Upper lobe of right lung (tissue), 1 donor: ENCODE data around the gene ABCC3. TPM values are rescaled to one million over a fixed set of nuclear protein-coding genes. Genes with fewer than 3 reads are reported as not detected.

ENCODE experiments used
- ATAC-seq: fragments of 200-7000 bp; cut with Tn5 transposase; one replicate; pipeline ENCODE4 v1.9.1; 2020; ENCODE audit warnings: mild to moderate bottlenecking, moderate library complexity
- DNase-seq: peaks from one replicate; pipeline ENCODE4 v3.0.0-alpha.2; 2020
- H3K27ac ChIP-seq: fragments of 200-600 bp; one replicate; pipeline ENCODE4 v1.8.0; 2022
- H3K27me3 ChIP-seq: fragments of 200-600 bp; one replicate; pipeline ENCODE4 v1.8.0; 2022; ENCODE audit warnings: mild to moderate bottlenecking
- H3K36me3 ChIP-seq: fragments of 200-600 bp; one replicate; pipeline ENCODE4 v1.8.0; 2022
- H3K4me1 ChIP-seq: fragments of 200-600 bp; one replicate; pipeline ENCODE4 v1.8.0; 2022
- H3K4me3 ChIP-seq: fragments of 200-600 bp; one replicate; pipeline ENCODE4 v1.8.0; 2022; ENCODE audit warnings: mild to moderate bottlenecking
- H3K9me3 ChIP-seq: fragments of 200-600 bp; one replicate; pipeline ENCODE4 v1.8.0; 2022
- intact Hi-C: fragments of 100-400 bp; cut with DNase I; formaldehyde crosslinking; loops from one replicate; pipeline ENCODE4 v1.11.0; 2022
- total RNA-seq: library from RNA; stranded (reverse); fragmentation: NEBNext Ultra II Directional; extraction: Animal tissue kit (Norgen Biotek cat#: 25700); gene quantifications from one replicate; pipeline ENCODE4 v1.2.1, GENCODE V29; 2021
- TF ChIP-seq, protein P1 (sequence below): fragments of 200-600 bp; IDR thresholded peaks from one replicate; pipeline ENCODE4 v1.8.0; 2022; ENCODE audit warnings: antibody characterized with exemption
- donor health status: DM: no; HTN: yes; CAD: no; lungs with severe emphysema.

Gene ABCC3
- total RNA-seq, 1 donor from 2014 or later, result 65.4 TPM

DNA sequence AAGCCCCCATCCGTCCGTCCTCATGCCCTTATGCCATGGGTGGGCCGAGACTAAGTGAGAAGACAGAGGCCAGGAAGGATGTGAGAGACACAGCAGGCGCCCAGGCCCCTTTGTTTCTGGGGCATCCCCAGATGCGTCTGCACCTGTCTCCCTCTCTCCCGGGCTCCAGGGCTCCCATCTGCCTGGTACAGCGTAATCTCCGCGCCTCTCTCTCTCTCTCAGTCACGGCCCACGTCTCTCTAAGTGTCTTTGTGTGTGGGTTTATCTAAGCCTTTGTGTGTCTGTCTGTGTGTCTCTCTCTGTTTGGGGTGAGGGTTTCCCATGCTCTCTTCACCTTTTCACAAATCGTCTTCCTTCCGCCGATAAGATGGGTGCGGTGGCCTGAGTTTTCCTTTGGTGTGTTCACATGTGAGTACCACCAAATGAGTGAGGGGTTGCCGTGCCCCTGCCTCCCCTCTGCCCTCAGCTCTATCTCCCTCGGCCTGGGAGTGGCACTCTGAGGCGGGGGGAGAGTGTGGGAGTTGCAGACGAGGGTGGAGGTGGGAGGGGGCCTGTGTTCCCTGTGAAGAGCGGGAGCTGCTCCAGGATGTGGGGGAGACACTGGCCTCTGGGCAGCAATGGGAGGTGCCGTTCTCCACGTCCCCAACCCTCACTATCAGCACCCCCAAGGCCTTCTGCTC, 25.8 kb upstream of the ABCC3 start:
- H3K27ac ChIP-seq, result no peak overlapping the region
- DNase-seq (no peak), ATAC-seq (no peak)
- H3K4me3 ChIP-seq, result no peak overlapping the region
- peaks cover 9% of the 10 kb centered on the region for H3K27me3 ChIP-seq
- TF ChIP-seq, protein P1, sequence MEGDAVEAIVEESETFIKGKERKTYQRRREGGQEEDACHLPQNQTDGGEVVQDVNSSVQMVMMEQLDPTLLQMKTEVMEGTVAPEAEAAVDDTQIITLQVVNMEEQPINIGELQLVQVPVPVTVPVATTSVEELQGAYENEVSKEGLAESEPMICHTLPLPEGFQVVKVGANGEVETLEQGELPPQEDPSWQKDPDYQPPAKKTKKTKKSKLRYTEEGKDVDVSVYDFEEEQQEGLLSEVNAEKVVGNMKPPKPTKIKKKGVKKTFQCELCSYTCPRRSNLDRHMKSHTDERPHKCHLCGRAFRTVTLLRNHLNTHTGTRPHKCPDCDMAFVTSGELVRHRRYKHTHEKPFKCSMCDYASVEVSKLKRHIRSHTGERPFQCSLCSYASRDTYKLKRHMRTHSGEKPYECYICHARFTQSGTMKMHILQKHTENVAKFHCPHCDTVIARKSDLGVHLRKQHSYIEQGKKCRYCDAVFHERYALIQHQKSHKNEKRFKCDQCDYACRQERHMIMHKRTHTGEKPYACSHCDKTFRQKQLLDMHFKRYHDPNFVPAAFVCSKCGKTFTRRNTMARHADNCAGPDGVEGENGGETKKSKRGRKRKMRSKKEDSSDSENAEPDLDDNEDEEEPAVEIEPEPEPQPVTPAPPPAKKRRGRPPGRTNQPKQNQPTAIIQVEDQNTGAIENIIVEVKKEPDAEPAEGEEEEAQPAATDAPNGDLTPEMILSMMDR, result no peak
- intact Hi-C loops, result no loop called here
- no peaks in the 10 kb centered on the region for H3K9me3 ChIP-seq
- peaks cover 14% of the 10 kb centered on the region for H3K4me1 ChIP-seq
- no peaks in the 10 kb centered on the region for H3K36me3 ChIP-seq

DNA sequence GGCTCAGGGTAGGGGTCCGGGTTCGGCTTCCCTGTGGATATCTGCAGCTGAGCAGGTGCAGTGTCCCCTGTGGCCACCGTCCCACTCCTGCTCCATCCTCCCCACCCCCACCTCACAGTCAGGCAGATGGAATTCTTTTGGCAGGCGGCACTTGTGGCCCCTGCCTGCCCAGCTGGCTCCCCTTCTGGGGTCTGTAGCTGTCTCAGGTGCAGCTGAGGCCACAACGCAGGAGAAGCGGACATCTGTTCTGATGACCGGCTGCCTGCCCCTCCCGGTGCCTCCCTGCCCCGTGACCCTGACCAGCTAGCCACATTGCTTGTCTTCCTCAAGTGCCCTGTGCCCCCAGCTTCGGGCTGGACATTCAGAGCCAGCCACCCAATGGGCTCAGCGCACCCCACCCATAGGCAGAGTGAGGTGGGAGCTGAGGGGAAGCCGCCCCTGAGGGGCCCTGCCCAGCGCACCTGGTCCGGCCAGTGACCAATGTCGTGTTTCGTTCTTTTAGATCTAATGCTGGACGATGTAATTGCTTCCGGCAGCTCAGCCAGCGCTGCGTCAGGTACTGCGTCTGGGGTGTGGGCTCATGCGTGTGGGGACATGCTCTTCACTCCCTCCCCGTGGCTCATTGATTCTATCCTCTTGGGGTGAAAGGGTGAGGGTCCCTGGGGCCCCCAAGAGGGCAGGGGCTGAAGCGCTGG, 25.2 kb upstream of the ABCC3 start:
- ATAC-seq (no peak), DNase-seq (no peak)
- TF ChIP-seq, protein P1, result no peak
- peaks cover 9% of the 10 kb centered on the region for H3K4me1 ChIP-seq
- no peak overlapping the region for H3K27ac ChIP-seq
- no peak overlapping the region for H3K4me3 ChIP-seq
- H3K36me3 ChIP-seq, result no peaks in the 10 kb centered on the region
- peaks cover 9% of the 10 kb centered on the region for H3K27me3 ChIP-seq
- no peaks in the 10 kb centered on the region for H3K9me3 ChIP-seq
- intact Hi-C loops, result no loop called here

DNA sequence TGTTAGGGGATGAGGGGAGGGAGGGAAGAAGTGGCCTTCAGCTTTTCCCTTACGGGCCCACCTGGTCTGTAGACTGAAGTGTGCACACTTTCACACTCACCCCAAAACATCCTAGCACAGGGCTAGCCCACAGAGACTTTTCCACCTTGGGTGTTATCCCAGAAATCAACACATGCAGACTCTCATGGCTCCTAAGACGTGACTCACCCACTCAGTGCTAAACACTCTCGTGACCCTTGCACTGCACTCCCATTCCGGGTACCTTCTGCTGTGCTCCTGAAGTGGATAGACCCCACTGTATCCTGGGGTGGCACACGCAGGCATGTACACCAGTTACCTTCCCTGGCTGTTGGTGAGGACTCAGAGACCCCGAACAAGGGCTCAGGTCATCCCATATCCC, 23.0 kb upstream of the ABCC3 start:
- intact Hi-C loops, result no loop called here
- ATAC-seq, result no peak

DNA sequence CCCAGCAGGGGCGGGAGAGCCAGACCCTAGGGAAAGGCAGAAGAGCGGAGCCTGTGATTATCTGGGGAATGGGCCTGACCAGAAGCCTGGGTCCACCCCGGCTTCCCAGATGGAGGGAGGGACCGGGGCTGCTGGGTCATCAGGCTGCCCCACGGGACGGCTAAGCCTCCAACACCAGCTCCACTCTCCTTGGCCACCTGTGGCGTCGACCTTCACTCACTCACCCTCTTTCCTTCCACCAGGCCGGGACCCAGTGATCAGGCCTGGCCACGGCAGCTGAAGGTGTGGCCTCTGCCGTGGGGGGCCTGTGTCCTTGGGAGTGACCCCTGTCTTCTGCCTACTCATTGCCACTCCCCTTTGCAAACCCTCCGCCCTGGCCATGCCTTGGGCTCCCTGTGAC, 22.4 kb upstream of the ABCC3 start:
- TF ChIP-seq, protein P1, result no peak
- Histone ChIP-seq H3K27ac (no peak overlapping the region), H3K4me3 (no peak overlapping the region), H3K9me3 (no peaks in the 10 kb centered on the region), H3K27me3 (peaks cover 9% of the 10 kb centered on the region), H3K4me1 (no peaks in the 10 kb centered on the region), H3K36me3 (no peaks in the 10 kb centered on the region)
- ATAC-seq (no peak), DNase-seq (no peak)
- intact Hi-C loops, result no loop called here

More for the DNA sequence above, 23.0 kb upstream of the ABCC3 start:
- no peaks in the 10 kb centered on the region for H3K4me1 ChIP-seq
- DNase-seq, result no peak
- H3K4me3 ChIP-seq, result no peak overlapping the region
- peaks cover 9% of the 10 kb centered on the region for H3K27me3 ChIP-seq
- H3K9me3 ChIP-seq, result no peaks in the 10 kb centered on the region
- no peak overlapping the region for H3K27ac ChIP-seq
- TF ChIP-seq, protein P1, result no peak
- H3K36me3 ChIP-seq, result no peaks in the 10 kb centered on the region

DNA sequence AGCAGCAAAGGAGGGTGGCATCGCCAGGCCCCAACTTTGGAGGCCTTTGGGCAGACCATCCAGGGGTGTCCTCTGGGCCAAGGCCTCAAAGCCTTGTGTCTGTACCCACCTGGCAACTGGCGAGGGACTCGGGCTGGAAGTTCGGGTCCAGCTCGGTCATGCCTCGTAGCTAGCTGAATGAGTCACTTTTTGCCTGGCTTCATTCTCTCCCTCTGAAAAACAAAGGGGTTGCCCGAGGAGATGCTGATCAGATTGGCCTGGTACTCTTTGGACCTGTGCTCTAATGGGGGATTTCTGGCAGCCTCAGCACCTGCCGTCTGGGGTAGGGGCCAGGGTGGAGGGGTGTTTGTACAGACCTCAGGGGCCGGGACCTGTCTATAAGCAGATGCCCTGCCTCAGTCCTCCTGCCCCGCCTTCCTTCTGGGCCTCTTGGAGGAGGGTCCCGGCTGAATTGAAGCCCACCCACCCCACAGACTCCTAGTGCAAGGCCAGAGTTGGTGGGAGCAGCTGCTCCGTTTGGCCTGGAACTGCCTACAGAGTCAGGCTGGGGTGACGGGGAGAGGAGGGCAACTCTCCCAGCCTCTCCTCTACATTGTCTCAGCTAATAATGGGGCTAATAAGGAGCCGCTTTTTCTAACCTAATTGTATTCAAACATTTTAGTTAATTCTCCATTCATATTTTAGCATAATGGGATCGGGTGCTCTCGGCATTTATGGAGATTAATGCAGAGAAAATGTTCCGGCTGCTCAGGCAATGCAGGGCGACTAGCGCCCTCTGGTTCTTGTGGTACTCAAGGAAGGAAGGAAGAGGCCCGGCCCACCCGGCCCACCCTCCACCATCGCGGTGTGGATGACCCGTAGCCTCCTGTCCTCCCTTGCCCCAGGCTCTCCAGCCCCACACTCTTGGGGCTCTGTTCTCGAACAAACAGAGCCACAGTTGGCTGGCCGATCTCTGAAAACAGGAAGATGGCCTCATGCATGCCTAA, 21.4 kb upstream of the ABCC3 start:
- Histone ChIP-seq H3K36me3 (no peaks in the 10 kb centered on the region), H3K4me3 (no peak overlapping the region), H3K27ac (no peak overlapping the region), H3K27me3 (peaks cover 9% of the 10 kb centered on the region), H3K4me1 (no peaks in the 10 kb centered on the region), H3K9me3 (no peaks in the 10 kb centered on the region)
- intact Hi-C loops, result no loop called here
- TF ChIP-seq, protein P1, result peak; percentile 25
- ATAC-seq (no peak), DNase-seq (no peak)
